Natural killer cell (primary cell): ENCODE data around the gene INPP5F. TPM values are rescaled to one million over a fixed set of nuclear protein-coding genes. Genes with fewer than 3 reads are reported as not detected.

ENCODE experiments used
- ATAC-seq, 3 donors: fragments of 150-1000 bp in 2 of 3; fragments of 200-7000 bp in 1 of 3; cut with Tn5 transposase; 1 replicate in 1 of 3; 2 replicates in 2 of 3; pipeline ENCODE4 v1.10.0; 2021; ENCODE audit warnings: mild to moderate bottlenecking in 2 of 3, moderate library complexity in 2 of 3
- DNase-seq, 2 donors: peaks; one replicate each; pipeline versions ENCODE4 v3.0.0 to v3.0.0-alpha.2; 2013 to 2021; ENCODE audit warnings: mixed read lengths in 1 of 2
- H3K27ac ChIP-seq: one replicate; pipeline ENCODE4 v1.5.1; 2013; ENCODE audit warnings: mild to moderate bottlenecking, low read length
- H3K27me3 ChIP-seq: one replicate; pipeline ENCODE4 v1.6.1; 2013; ENCODE audit warnings: low read length; ENCODE audit not compliant: control insufficient read depth, insufficient read depth
- H3K36me3 ChIP-seq: one replicate; pipeline ENCODE4 v1.6.1; 2013; ENCODE audit warnings: low read length; ENCODE audit not compliant: control insufficient read depth, insufficient read depth
- H3K4me1 ChIP-seq: one replicate; pipeline ENCODE4 v1.6.1; 2013; ENCODE audit warnings: low read length; ENCODE audit not compliant: control insufficient read depth, insufficient read depth
- H3K4me3 ChIP-seq: one replicate; pipeline ENCODE4 v1.5.1; 2013; ENCODE audit warnings: low read length
- H3K9me3 ChIP-seq: one replicate; pipeline ENCODE4 v1.6.1; 2013; ENCODE audit warnings: low read length; ENCODE audit not compliant: control insufficient read depth, insufficient read depth
- H3K27ac Mint-ChIP-seq, 2 donors: one replicate each; pipeline ENCODE4 v1.8.0; 2022; ENCODE audit warnings: mild to moderate bottlenecking in 2 of 2, mixed read lengths in 2 of 2, moderate library complexity in 1 of 2
- H3K27me3 Mint-ChIP-seq, 2 donors: one replicate each; pipeline ENCODE4 v1.8.0; 2022; ENCODE audit warnings: low read depth in 2 of 2, mixed read lengths in 2 of 2
- H3K36me3 Mint-ChIP-seq: one replicate; pipeline ENCODE4 v1.8.0; 2022; ENCODE audit warnings: mixed read lengths
- H3K4me1 Mint-ChIP-seq, 2 donors: one replicate each; pipeline ENCODE4 v1.8.0; 2022; ENCODE audit warnings: mixed read lengths in 2 of 2
- H3K4me3 Mint-ChIP-seq: one replicate; pipeline ENCODE4 v1.8.0; 2022; ENCODE audit warnings: mild to moderate bottlenecking, moderate library complexity, mixed read lengths
- H3K9me3 Mint-ChIP-seq, 2 donors: one replicate each; pipeline ENCODE4 v1.8.0; 2022; ENCODE audit warnings: mixed read lengths in 2 of 2
- CTCF ChIP-seq: fragments of 200-600 bp; IDR thresholded peaks from one replicate; pipeline ENCODE4 v1.8.0; 2022; ENCODE audit warnings: antibody characterized with exemption
- whole genome bisulfite sequencing: methylation state at CpG from one replicate; pipeline ENCODE4 v1.1.7; 2013; ENCODE audit warnings: missing lambda C conversion rate; ENCODE audit not compliant: insufficient coverage; 5-methylcytosine and 5-hydroxymethylcytosine counted together
- intact Hi-C: fragments of 100-400 bp; cut with micrococcal nuclease; formaldehyde crosslinking; loops from one replicate; pipeline ENCODE4 v1.14.2; 2022
- total RNA-seq, 4 donors: library from RNA; stranded (reverse); fragments of 120-200 nt in 1 of 4; gene quantifications; one replicate each; pipeline versions ENCODE4 v1.2.3 to v1.2.4, GENCODE V29; 2013 to 2022

Gene INPP5F
- total RNA-seq, 3 donors from 2014 or later (not counting 1 experiment from before 2014, with no cell fraction given), result 12.8 to 18.2 (median 15.8) TPM

GRCh38 chr10:119878524-119878923 is 152.7 kb downstream of the INPP5F start:
- TF ChIP-seq CTCF, result no peak
- Mint-ChIP-seq H3K4me3 (no peak overlapping the region), H3K4me1 (peaks cover 6 to 7% of the 10 kb centered on the region in 2 donors), H3K9me3 (no peaks in the 10 kb centered on the region), H3K27ac (no peak overlapping the region), H3K27me3 (no peaks in the 10 kb centered on the region), H3K36me3 (no peaks in the 10 kb centered on the region)
- Histone ChIP-seq H3K4me1 (peaks cover 3% of the 10 kb centered on the region), H3K4me3 (no peak overlapping the region), H3K36me3 (no peaks in the 10 kb centered on the region), H3K9me3 (no peaks in the 10 kb centered on the region), H3K27ac (no peak overlapping the region), H3K27me3 (no peaks in the 10 kb centered on the region)
- no peak for ATAC-seq
- 83% methylated on average over 1 of the region's 2 CpGs for WGBS
- intact Hi-C loops, result no loop called here
- no peak for DNase-seq

Other genes starting within 250 kb of the INPP5F start
- 10 to 100 TPM; 13.5 to 25.7 (median 21.4) TPM for gene RGS10, start 183.3 kb upstream of the INPP5F start, total RNA-seq
- 100 to 1,000 TPM; 195 to 227 (median 213) TPM for gene TIAL1, start 129.1 kb upstream of the INPP5F start, total RNA-seq
- 1 to 10 TPM; 7.6 to 9.7 (median 8.3) TPM for gene BAG3, start 74.7 kb upstream of the INPP5F start, total RNA-seq
- gene MCMBP, start 146.8 kb downstream of the INPP5F start, total RNA-seq, result 10 to 100 TPM; 26.4 to 39.2 (median 28.6) TPM
- gene SEC23IP, start 166.7 kb downstream of the INPP5F start, total RNA-seq, result 10 to 100 TPM; 45.1 to 54.5 (median 49.4) TPM